A673 (cell line): ENCODE data around the gene ZNF362. TPM values are rescaled to one million over a fixed set of nuclear protein-coding genes. Genes with fewer than 3 reads are reported as not detected.
"Not testable (repeated sequence)": the region's sequence is repeated elsewhere in the genome, so short reads cannot be mapped to it uniquely, and the experiment has no call there.

Source experiments
- BruUV-seq: library from RNA; stranded (reverse); fragments of 400-500 nt; replicated peaks from 2 replicates; lab custom pipeline; 2021; lab: Mats Ljungman, UMichigan
- CTCF ChIA-PET: fragments of 300-600 bp; sonication (Branson Sonifier 250); formaldehyde crosslinking; loops from one replicate; lab custom pipeline; 2022; ENCODE audit warnings: antibody characterized with exemption; lab: Charles Lee
- POLR2A ChIA-PET: fragments of 300-600 bp; sonication (Branson Sonifier 250); formaldehyde crosslinking; loops from one replicate; lab custom pipeline; 2022; ENCODE audit warnings: antibody characterized with exemption; ENCODE audit not compliant: low non-redundant PET; lab: Charles Lee
- DNase-seq: peaks from one replicate; pipeline ENCODE4 v3.0.0-alpha.2; 2015; ENCODE audit warnings: low spot score
- H3K27ac ChIP-seq: fragments of 200-600 bp; sonication (generic); 2 replicates; pipeline ENCODE4 v1.5.1; 2016; ENCODE audit warnings: mixed run types, low read depth, mild to moderate bottlenecking, mixed read lengths, antibody characterized with exemption, low read length; ENCODE audit not compliant: poor library complexity, severe bottlenecking
- H3K27me3 ChIP-seq: fragments of 200-600 bp; sonication (generic); replicated peaks from 2 replicates; pipeline ENCODE4 v1.6.1; 2017; ENCODE audit warnings: mixed run types, low read depth, mild to moderate bottlenecking, mixed read lengths, antibody characterized with exemption, low read length; ENCODE audit not compliant: insufficient read depth, poor library complexity
- H3K36me3 ChIP-seq: fragments of 200-600 bp; sonication (generic); 2 replicates; pipeline ENCODE4 v1.6.1; 2016; ENCODE audit warnings: mixed run types, mild to moderate bottlenecking, mixed read lengths, antibody characterized with exemption, low read length; ENCODE audit not compliant: insufficient read depth, poor library complexity, severe bottlenecking
- H3K4me1 ChIP-seq: fragments of 200-600 bp; sonication (generic); 2 replicates; pipeline ENCODE4 v1.6.1; 2017; ENCODE audit warnings: mixed run types, mild to moderate bottlenecking, mixed read lengths, antibody characterized with exemption, low read length; ENCODE audit not compliant: insufficient read depth, poor library complexity, severe bottlenecking
- H3K4me3 ChIP-seq: fragments of 200-600 bp; sonication (generic); 2 replicates; pipeline ENCODE4 v1.5.1; 2016; ENCODE audit warnings: low read depth, mixed run types, mild to moderate bottlenecking, mixed read lengths, low read length; ENCODE audit not compliant: poor library complexity, severe bottlenecking
- H3K9me3 ChIP-seq: fragments of 200-600 bp; sonication (generic); 2 replicates; pipeline ENCODE4 v1.6.1; 2016; ENCODE audit warnings: mixed run types, low read depth, mild to moderate bottlenecking, mixed read lengths, antibody characterized with exemption, low read length; ENCODE audit not compliant: poor library complexity, severe bottlenecking
- CTCF ChIP-seq: fragments of 300-800, 200-600 bp; sonication (generic); conservative IDR thresholded peaks from 2 replicates; pipeline ENCODE4 v1.5.1; 2017; ENCODE audit warnings: low read depth, mild to moderate bottlenecking, antibody characterized with exemption, low read length, moderate library complexity, mixed read lengths
- EZH2 ChIP-seq: fragments of 200-600 bp; sonication (generic); IDR thresholded peaks from 2 replicates; pipeline ENCODE4 v1.6.1; 2017; ENCODE audit warnings: borderline replicate concordance, low read depth, mild to moderate bottlenecking, mixed read lengths, antibody characterized with exemption, low read length; ENCODE audit not compliant: poor library complexity, severe bottlenecking
- intact Hi-C: fragments of 100-400 bp; cut with micrococcal nuclease; formaldehyde crosslinking; loops from one replicate; pipeline ENCODE4 v1.10.0; 2022; ENCODE audit not compliant: unreplicated experiment
- total RNA-seq: library from RNA; stranded (reverse); gene quantifications from 2 replicates; pipeline ENCODE4 v1.2.3, GENCODE V29; 2021

The ZNF362 gene
- total RNA-seq, 1 experiment from 2014 or later: 40.1 TPM

DNA sequence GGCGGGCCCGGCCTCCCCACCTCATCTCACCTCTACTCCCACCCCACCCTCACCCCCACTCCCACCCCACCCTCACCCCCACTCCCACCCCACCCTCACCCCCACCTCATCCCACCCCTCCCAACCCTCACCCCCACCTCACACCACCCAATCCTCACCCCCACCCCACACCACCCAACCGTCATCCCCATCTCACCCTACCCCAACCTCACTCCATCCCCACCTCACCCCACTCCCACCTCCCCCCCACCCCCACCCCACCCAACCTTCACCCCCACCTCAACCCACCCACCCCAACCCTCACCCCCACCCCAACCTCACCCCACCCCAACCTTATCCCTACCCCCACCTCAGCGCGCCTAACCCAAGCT, 51.2 kb downstream of the ZNF362 start:
- Histone ChIP-seq H3K27me3 (no peaks in the 10 kb centered on the region), H3K4me3 (no peak overlapping the region), H3K9me3 (no peaks in the 10 kb centered on the region), H3K4me1 (no peaks in the 10 kb centered on the region), H3K27ac (no peak overlapping the region), H3K36me3 (no peaks in the 10 kb centered on the region)
- TF ChIP-seq EZH2 (no peak), CTCF (no peak)
- ChIA-PET CTCF (no interaction called here), POLR2A (no interaction called here)
- intact Hi-C loops: no loop called here
- no TSS peak for BruUV-seq
- no peak for DNase-seq

DNA sequence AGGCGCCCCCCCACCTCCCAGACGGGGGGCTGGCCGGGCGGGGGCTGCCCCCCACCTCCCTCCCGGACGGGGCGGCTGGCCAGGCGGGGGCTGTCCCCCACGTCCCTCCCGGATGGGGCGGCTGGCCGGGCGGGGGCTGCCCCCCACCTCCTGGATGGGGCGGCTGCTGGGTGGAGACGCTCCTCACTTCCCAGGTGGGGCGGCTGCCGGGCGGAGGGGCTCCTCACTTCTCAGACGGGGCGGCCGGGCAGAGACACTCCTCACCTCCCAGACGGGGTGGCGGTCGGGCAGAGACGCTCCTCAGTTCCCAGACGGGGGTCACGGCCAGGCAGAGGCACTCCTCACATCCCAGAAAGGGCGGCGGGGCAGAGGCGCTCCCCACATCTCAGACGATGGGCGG, 53.1 kb downstream of the ZNF362 start:
- H3K36me3 ChIP-seq, H3K9me3 ChIP-seq, H3K27ac ChIP-seq, H3K4me1 ChIP-seq, intact Hi-C loops, H3K27me3 ChIP-seq, CTCF ChIA-PET, BruUV-seq, DNase-seq, H3K4me3 ChIP-seq, POLR2A ChIA-PET: not testable (repeated sequence)

DNA sequence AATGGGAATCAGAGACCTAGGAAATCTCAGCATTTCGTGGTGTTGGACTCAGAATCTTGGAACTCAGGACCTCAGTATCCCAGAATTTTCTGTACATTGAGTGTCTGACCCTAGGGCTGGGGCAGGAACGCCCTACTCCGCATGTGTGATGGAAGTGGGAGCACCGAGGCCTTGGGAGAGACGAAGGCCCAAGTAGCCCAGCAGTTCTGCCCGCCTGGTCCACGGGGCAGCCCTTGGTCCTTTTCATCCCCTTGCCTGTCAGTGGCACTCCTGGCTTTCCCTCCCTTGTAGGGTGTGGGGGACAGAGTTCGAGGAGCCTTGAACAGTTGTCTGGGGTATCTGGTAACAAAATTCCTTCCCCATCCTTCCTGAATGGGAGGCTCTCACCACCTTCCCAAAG, 54.4 kb downstream of the ZNF362 start:
- CTCF ChIA-PET: no interaction called here
- DNase-seq: no peak

More for the DNA sequence above, 54.4 kb downstream of the ZNF362 start:
- POLR2A ChIA-PET: no interaction called here
- no peaks in the 10 kb centered on the region for H3K9me3 ChIP-seq
- H3K27ac ChIP-seq: no peak overlapping the region
- intact Hi-C loops: no loop called here
- no peak overlapping the region for H3K4me3 ChIP-seq
- no peaks in the 10 kb centered on the region for H3K27me3 ChIP-seq
- no TSS peak for BruUV-seq
- H3K4me1 ChIP-seq: peaks cover 5% of the 10 kb centered on the region
- no peaks in the 10 kb centered on the region for H3K36me3 ChIP-seq
- no peak for TF ChIP-seq CTCF
- no peak for TF ChIP-seq EZH2
